GM12892 (cell line): ENCODE measurements around the gene GCG.

Source experiments
- POLR2A ChIP-seq: IDR thresholded peaks from 2 replicates; pipeline ENCODE4 v1.6.1; 2011; ENCODE audit warnings: low read depth, low read length, control low read depth
- POLR2AphosphoS5 ChIP-seq: IDR thresholded peaks from 2 replicates; pipeline ENCODE4 v1.6.1; 2011; ENCODE audit warnings: low read depth, low read length, control low read depth
- TAF1 ChIP-seq: IDR thresholded peaks from 2 replicates; pipeline ENCODE4 v1.6.1; 2011; ENCODE audit warnings: low read depth, mild to moderate bottlenecking, control low read depth, low read length, borderline replicate concordance

DNA sequence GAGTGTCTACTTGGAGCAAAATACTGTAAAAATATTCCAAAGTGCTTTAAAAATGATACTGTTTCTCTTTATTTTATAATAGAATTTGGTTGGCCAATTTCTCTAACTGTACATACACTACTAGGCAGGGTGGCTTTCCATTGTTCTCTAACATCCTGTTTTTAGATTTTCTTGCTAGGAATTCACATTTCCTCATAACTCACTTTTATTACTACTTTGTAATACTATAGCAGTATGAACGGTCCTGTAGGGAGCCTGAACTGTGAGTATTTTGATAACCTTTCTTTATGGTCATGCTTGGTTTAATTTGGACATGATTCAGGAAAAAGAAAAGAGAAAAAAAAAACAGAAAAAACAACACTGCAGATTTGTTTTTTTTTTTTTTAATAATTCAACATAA lies 37.8 kb downstream of the GCG start:
- TF ChIP-seq POLR2A (no peak), TAF1 (no peak), POLR2AphosphoS5 (no peak)
